GM20431 (cell line): ENCODE measurements around the gene FLG2.
"Not testable (repeated sequence)": the region's sequence is repeated elsewhere in the genome, so short reads cannot be mapped to it uniquely, and the experiment has no call there.

Source experiments
- in situ Hi-C: fragments of 300-500 bp; cut with MseI, MboI; formaldehyde crosslinking; loops from one replicate; pipeline ENCODE4 v1.15.0; 2020; ENCODE audit warnings: low sequenced_read_pairs; ENCODE audit not compliant: unreplicated experiment

The FLG2 gene

GRCh38 chr1:152313970-152314369 lies 45.8 kb downstream of the FLG2 start:
- in situ Hi-C loops = no loop called here

GRCh38 chr1:152313319-152313801 lies 46.4 kb downstream of the FLG2 start:
- in situ Hi-C loops = no loop called here

GRCh38 chr1:152312169-152312568 lies 47.6 kb downstream of the FLG2 start:
- in situ Hi-C loops = not testable (repeated sequence)

- in situ Hi-C loops = no loop called here
These were observed 49.9 kb downstream of the FLG2 start for GRCh38 chr1:152309955-152310354.

GRCh38 chr1:152309320-152309901 lies 50.4 kb downstream of the FLG2 start:
- in situ Hi-C loops = not testable (repeated sequence)

GRCh38 chr1:152308758-152309157 lies 51.0 kb downstream of the FLG2 start:
- in situ Hi-C loops = not testable (repeated sequence)

- in situ Hi-C loops = not testable (repeated sequence)
These were observed 51.8 kb downstream of the FLG2 start for GRCh38 chr1:152307970-152308369.

GRCh38 chr1:152306123-152306522 lies 53.7 kb downstream of the FLG2 start:
- in situ Hi-C loops = not testable (repeated sequence)

GRCh38 chr1:152304773-152305172 lies 55.0 kb downstream of the FLG2 start:
- in situ Hi-C loops = not testable (repeated sequence)

GRCh38 chr1:152303139-152303872 lies 56.5 kb downstream of the FLG2 start:
- in situ Hi-C loops = not testable (repeated sequence)
